LHCN-M2 (cell line): ENCODE measurements around the gene CRYZ. TPM values are rescaled to one million over a fixed set of nuclear protein-coding genes. Genes with fewer than 3 reads are reported as not detected.
"Not testable (repeated sequence)": the region's sequence is repeated elsewhere in the genome, so short reads cannot be mapped to it uniquely, and the experiment has no call there.

Experiments used
- DNase-seq: peaks from one replicate; pipeline ENCODE4 v3.0.0-alpha.2; 2012; ENCODE audit warnings: low read depth
- total RNA-seq: library from RNA; depleted of rRNA; stranded (reverse); fragments of >200 nt; gene quantifications from 2 replicates; pipeline ENCODE4 v1.2.3, GENCODE V29; 2014; rRNA removed

The CRYZ gene
- total RNA-seq, 1 experiment from 2014 or later = 84.6 TPM

- no peak for DNase-seq
These were observed 51.4 kb downstream of the CRYZ start for GRCh38 chr1:74681449-74681848.

GRCh38 chr1:74681001-74681400 lies 51.8 kb downstream of the CRYZ start:
- peak; percentile 44 for DNase-seq

GRCh38 chr1:74679811-74680210 lies 53.0 kb downstream of the CRYZ start:
- DNase-seq = peak; percentile 50

GRCh38 chr1:74677926-74678325 lies 54.9 kb downstream of the CRYZ start:
- no peak for DNase-seq

GRCh38 chr1:74674278-74675048 lies 58.4 kb downstream of the CRYZ start:
- DNase-seq = no peak

GRCh38 chr1:74673351-74674111 lies 59.3 kb downstream of the CRYZ start, which contains the start of gene ERICH3:
Gene ERICH3 (minus strand): TSS chr1:74673792. CDS start chr1:74673519, 273 bp downstream.
- DNase-seq = no peak

- not testable (repeated sequence) for DNase-seq
These were observed 62.0 kb downstream of the CRYZ start for GRCh38 chr1:74670866-74671265.

Other genes with a start within 250 kb of the CRYZ start
- gene LRRC53, start 220.4 kb downstream of the CRYZ start, total RNA-seq = 0.06 TPM in 1 of 2 replicates, not detected in the other
- not detected in 2 replicates for gene ERICH3, start 59.3 kb downstream of the CRYZ start, total RNA-seq
- 19.8 and 23.2 TPM in 2 replicates for gene TYW3, start 102 bp upstream of the CRYZ start, total RNA-seq